OCI-LY7 (cell line): Measurements from ENCODE around the gene LHX5. TPM values are rescaled to one million over a fixed set of nuclear protein-coding genes. Genes with fewer than 3 reads are reported as not detected.

Experiments
- BruUV-seq: library from RNA; stranded (reverse); fragments of 400-500 nt; replicated peaks from 2 replicates; lab custom pipeline; 2021; lab: Mats Ljungman, UMichigan
- CTCF ChIA-PET: fragments of 300-600 bp; sonication (Branson Sonifier 250); formaldehyde crosslinking; loops from one replicate; lab custom pipeline; 2022; ENCODE audit warnings: antibody characterized with exemption; ENCODE audit not compliant: unreplicated experiment; lab: Charles Lee
- POLR2A ChIA-PET: fragments of 300-600 bp; sonication (Branson Sonifier 250); formaldehyde crosslinking; loops from one replicate; lab custom pipeline; 2022; ENCODE audit warnings: antibody characterized with exemption; lab: Charles Lee
- DNase-seq: peaks from one replicate; pipeline ENCODE4 v3.0.0-alpha.2; 2015; ENCODE audit warnings: low spot score
- H2AFZ ChIP-seq: fragments of 200-600 bp; sonication (generic), shearing (Covaris generic); 2 replicates; pipeline ENCODE4 v1.6.1; 2014; ENCODE audit warnings: mild to moderate bottlenecking, antibody characterized with exemption, low read length, moderate library complexity
- H3K27ac ChIP-seq: fragments of 200-600 bp; sonication (generic); 2 replicates; pipeline ENCODE4 v1.5.1; 2014; ENCODE audit warnings: mixed run types, low read depth, mild to moderate bottlenecking, moderate library complexity, low read length, inconsistent platforms; ENCODE audit not compliant: poor library complexity, severe bottlenecking
- H3K36me3 ChIP-seq: fragments of 200-600 bp; sonication (generic); 2 replicates; pipeline ENCODE4 v1.6.1; 2014; ENCODE audit warnings: mild to moderate bottlenecking, antibody characterized with exemption, low read length, moderate library complexity, mixed read lengths; ENCODE audit not compliant: insufficient read depth
- H3K4me1 ChIP-seq: fragments of 200-600 bp; sonication (generic); 2 replicates; pipeline ENCODE4 v1.5.1; 2014; ENCODE audit warnings: mild to moderate bottlenecking, low read length; ENCODE audit not compliant: insufficient read depth, poor library complexity, severe bottlenecking
- H3K4me2 ChIP-seq: fragments of 200-600 bp; sonication (generic); 2 replicates; pipeline ENCODE4 v1.6.1; 2014; ENCODE audit warnings: mild to moderate bottlenecking, low read length
- H3K4me3 ChIP-seq: fragments of 200-600 bp; sonication (generic); 2 replicates; pipeline ENCODE4 v1.5.1; 2014; ENCODE audit warnings: mild to moderate bottlenecking, low read depth, low read length; ENCODE audit not compliant: poor library complexity, severe bottlenecking
- H3K79me2 ChIP-seq: fragments of 200-600 bp; sonication (generic); 2 replicates; pipeline ENCODE4 v1.6.1; 2016; ENCODE audit warnings: low read depth, mild to moderate bottlenecking, low read length, moderate library complexity, mixed read lengths; ENCODE audit not compliant: insufficient read depth
- H3K9me2 ChIP-seq: fragments of 200-600 bp; sonication (generic); 2 replicates; pipeline ENCODE4 v1.6.1; 2016; ENCODE audit warnings: mild to moderate bottlenecking, low read length, mixed read lengths; ENCODE audit not compliant: insufficient read depth
- H3K9me3 ChIP-seq: fragments of 200-600 bp; sonication (generic); 2 replicates; pipeline ENCODE4 v1.6.1; 2014; ENCODE audit warnings: mild to moderate bottlenecking, mixed run types, low read length, mixed read lengths
- H4K20me1 ChIP-seq: fragments of 200-600 bp; sonication (generic); 2 replicates; pipeline ENCODE4 v1.6.1; 2014; ENCODE audit warnings: mild to moderate bottlenecking, antibody characterized with exemption, low read length, moderate library complexity, mixed read lengths; ENCODE audit not compliant: insufficient read depth
- EZH2phosphoT487 ChIP-seq: fragments of 200-600 bp; sonication (generic); IDR thresholded peaks from 2 replicates; pipeline ENCODE4 v1.6.1; 2018; ENCODE audit warnings: low read depth, borderline replicate concordance, mild to moderate bottlenecking, mixed run types, antibody characterized with exemption, low read length, moderate library complexity, mixed read lengths
- intact Hi-C: fragments of 100-400 bp; cut with micrococcal nuclease; formaldehyde crosslinking; loops from one replicate; pipeline ENCODE4 v1.10.0; 2022; ENCODE audit not compliant: unreplicated experiment
- total RNA-seq, 2 experiments: library from RNA; depleted of rRNA in 1 of 2; stranded (reverse); fragments of >200 nt in 1 of 2; shearing (Covaris generic) in 1 of 2; gene quantifications; 2 replicates each; pipeline ENCODE4 v1.2.3, GENCODE V29; 2014 to 2022
- TF ChIP-seq, protein P1 (sequence below): fragments of 200-600 bp; sonication (generic); conservative IDR thresholded peaks from 2 replicates; pipeline ENCODE4 v1.5.1; 2014; ENCODE audit warnings: mild to moderate bottlenecking, antibody characterized with exemption, low read length, moderate library complexity, mixed read lengths

Gene LHX5
- total RNA-seq, 2 experiments from 2014 or later: not detected

DNA sequence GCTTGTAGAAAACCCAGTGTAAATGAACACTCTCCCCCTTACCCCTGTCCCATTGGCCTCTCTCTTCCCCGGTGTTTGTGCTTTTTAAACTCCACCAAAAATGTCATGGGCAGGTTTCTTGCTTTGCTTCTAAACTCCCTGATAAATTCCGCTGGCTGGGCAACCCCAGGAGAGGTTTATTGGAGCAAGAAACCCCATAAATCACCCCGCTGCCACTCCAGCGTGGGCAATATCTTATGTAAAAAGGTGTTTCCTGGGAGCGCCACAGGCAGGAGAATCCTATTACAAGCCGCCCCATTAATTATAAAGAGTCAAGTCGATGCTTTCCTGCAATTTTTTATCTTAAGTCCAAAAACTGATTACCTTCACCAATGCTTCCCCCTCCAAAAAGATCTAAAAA lies 22.8 kb downstream of the LHX5 start:
- BruUV-seq: no TSS peak
- Histone ChIP-seq H3K27ac (no peak overlapping the region), H3K79me2 (no peaks in the 10 kb centered on the region), H3K4me2 (no peak overlapping the region), H3K4me3 (no peak overlapping the region), H3K4me1 (peaks cover 22% of the 10 kb centered on the region), H2AFZ (no peak overlapping the region), H3K9me3 (no peaks in the 10 kb centered on the region), H3K9me2 (no peaks in the 10 kb centered on the region), H4K20me1 (no peaks in the 10 kb centered on the region), H3K36me3 (no peaks in the 10 kb centered on the region)
- ChIA-PET CTCF (no interaction called here), POLR2A (no interaction called here)
- TF ChIP-seq, protein P1, sequence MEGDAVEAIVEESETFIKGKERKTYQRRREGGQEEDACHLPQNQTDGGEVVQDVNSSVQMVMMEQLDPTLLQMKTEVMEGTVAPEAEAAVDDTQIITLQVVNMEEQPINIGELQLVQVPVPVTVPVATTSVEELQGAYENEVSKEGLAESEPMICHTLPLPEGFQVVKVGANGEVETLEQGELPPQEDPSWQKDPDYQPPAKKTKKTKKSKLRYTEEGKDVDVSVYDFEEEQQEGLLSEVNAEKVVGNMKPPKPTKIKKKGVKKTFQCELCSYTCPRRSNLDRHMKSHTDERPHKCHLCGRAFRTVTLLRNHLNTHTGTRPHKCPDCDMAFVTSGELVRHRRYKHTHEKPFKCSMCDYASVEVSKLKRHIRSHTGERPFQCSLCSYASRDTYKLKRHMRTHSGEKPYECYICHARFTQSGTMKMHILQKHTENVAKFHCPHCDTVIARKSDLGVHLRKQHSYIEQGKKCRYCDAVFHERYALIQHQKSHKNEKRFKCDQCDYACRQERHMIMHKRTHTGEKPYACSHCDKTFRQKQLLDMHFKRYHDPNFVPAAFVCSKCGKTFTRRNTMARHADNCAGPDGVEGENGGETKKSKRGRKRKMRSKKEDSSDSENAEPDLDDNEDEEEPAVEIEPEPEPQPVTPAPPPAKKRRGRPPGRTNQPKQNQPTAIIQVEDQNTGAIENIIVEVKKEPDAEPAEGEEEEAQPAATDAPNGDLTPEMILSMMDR: no peak
- TF ChIP-seq EZH2phosphoT487: no peak
- intact Hi-C loops: no loop called here
- no peak for DNase-seq

DNA sequence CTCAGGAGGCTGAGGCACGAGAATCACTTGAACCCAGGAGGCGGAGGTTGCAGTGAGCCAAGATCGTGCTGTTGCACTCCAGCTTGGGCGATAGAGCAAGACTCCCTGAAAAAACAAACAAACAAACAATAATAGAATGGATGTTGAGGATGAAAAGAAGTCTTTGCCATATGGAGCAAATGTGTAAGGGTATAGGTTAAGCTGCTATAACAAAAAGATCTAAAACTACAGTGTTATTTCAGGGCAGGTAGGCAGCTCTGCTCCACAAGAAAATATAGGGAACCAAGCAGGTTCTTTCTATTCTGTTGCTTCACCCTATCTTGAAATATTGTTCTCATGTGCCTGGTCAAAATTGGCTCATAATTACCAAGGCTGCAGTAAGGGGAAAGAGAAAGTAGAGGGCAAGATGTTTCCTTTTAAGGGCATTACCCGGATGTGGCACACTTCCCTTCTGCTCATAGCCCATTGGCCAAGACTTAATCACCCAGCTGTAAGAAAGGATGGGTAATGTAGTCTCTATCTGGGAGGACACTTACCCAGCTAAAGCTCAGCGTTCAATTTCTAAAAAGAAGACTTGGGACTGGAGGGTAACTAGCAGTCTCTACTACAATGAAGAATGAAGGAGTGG lies 26.0 kb downstream of the LHX5 start:
- Histone ChIP-seq H3K36me3 (no peaks in the 10 kb centered on the region), H3K4me3 (no peak overlapping the region), H3K27ac (no peak overlapping the region), H3K9me3 (no peaks in the 10 kb centered on the region), H3K9me2 (no peaks in the 10 kb centered on the region), H3K4me2 (no peak overlapping the region), H3K79me2 (no peaks in the 10 kb centered on the region), H4K20me1 (no peaks in the 10 kb centered on the region), H3K4me1 (peaks cover 6% of the 10 kb centered on the region), H2AFZ (peak overlapping the region; percentile 5; the same call in 1 of the 2 replicates)
- no peak for TF ChIP-seq EZH2phosphoT487
- TF ChIP-seq, protein P1: no peak
- intact Hi-C loops: no loop called here
- DNase-seq: peak; percentile 45
- BruUV-seq: no TSS peak
- ChIA-PET POLR2A (interaction anchor here (0.6 kb wide), 1 partner anchor 278 kb away, joined by 4 read pairs; no protein-coding TSS in a partner anchor), CTCF (interaction anchor here (0.6 to 0.8 kb wide), 2 partner anchors 20 to 467 kb away, joined by 3 to 4 read pairs; no protein-coding TSS in a partner anchor)

- Histone ChIP-seq H3K4me2 (no peak overlapping the region), H3K9me2 (no peaks in the 10 kb centered on the region), H3K36me3 (no peaks in the 10 kb centered on the region), H3K4me1 (peaks cover 6% of the 10 kb centered on the region), H4K20me1 (no peaks in the 10 kb centered on the region), H2AFZ (no peak overlapping the region), H3K79me2 (no peaks in the 10 kb centered on the region), H3K27ac (no peak overlapping the region), H3K9me3 (no peaks in the 10 kb centered on the region), H3K4me3 (no peak overlapping the region)
- intact Hi-C loops: no loop called here
- CTCF ChIA-PET: no interaction called here
- no TSS peak for BruUV-seq
- no peak for DNase-seq
- POLR2A ChIA-PET: interaction anchor here (0.5 kb wide), 1 partner anchor 281 kb away, joined by 4 read pairs; no protein-coding TSS in a partner anchor
- TF ChIP-seq, protein P1: no peak
- TF ChIP-seq EZH2phosphoT487: no peak
Measured at GRCh38 chr12:113443030-113443539, 28.6 kb downstream of the LHX5 start.
